Activated T-helper 1 cell treated with anti-CD3 and anti-CD28 coated beads, Interleukin-12 subunit alpha, Interleukin-12 subunit beta, Interleukin-2, Interleukin-4 antibody, amounts not matched to agents 30 ng/mL and 10 ng/mL and 1 ng/mL, durations not matched to agents 14 hours and 24 hours and 36 hours (primary cell): ENCODE data around the gene IGFBP6. TPM values are rescaled to one million over a fixed set of nuclear protein-coding genes. Genes with fewer than 3 reads are reported as not detected.

Experiments used
- DNase-seq: peaks from one replicate; pipeline ENCODE4 v3.0.0; 2021; ENCODE audit warnings: low spot score
- H3K27ac Mint-ChIP-seq: one replicate; pipeline ENCODE4 v1.8.0; 2021; ENCODE audit warnings: mild to moderate bottlenecking, mixed read lengths
- H3K27me3 Mint-ChIP-seq: one replicate; pipeline ENCODE4 v1.8.0; 2022; ENCODE audit warnings: mild to moderate bottlenecking, moderate library complexity, mixed read lengths; ENCODE audit not compliant: insufficient read depth
- H3K36me3 Mint-ChIP-seq: one replicate; pipeline ENCODE4 v1.8.0; 2021; ENCODE audit warnings: low read depth, mixed read lengths
- H3K4me1 Mint-ChIP-seq: one replicate; pipeline ENCODE4 v1.8.0; 2021; ENCODE audit warnings: low read depth, mixed read lengths
- H3K4me3 Mint-ChIP-seq: one replicate; pipeline ENCODE4 v1.8.0; 2021; ENCODE audit warnings: mild to moderate bottlenecking, moderate library complexity, mixed read lengths
- H3K9me3 Mint-ChIP-seq: one replicate; pipeline ENCODE4 v1.8.0; 2021; ENCODE audit warnings: mixed read lengths
- intact Hi-C: fragments of 100-400 bp; cut with micrococcal nuclease; formaldehyde crosslinking; loops from one replicate; pipeline ENCODE4 v1.15.1; 2024
- total RNA-seq: library from RNA; stranded (reverse); gene quantifications from 2 replicates; pipeline ENCODE4 v1.2.3, GENCODE V29; 2022

IGFBP6 gene
- total RNA-seq, 1 donor from 2014 or later = not detected

- intact Hi-C loops = no loop called here
- peaks cover 15% of the 10 kb centered on the region for H3K27me3 Mint-ChIP-seq
- no peak for DNase-seq
- no peaks in the 10 kb centered on the region for H3K4me1 Mint-ChIP-seq
- H3K27ac Mint-ChIP-seq = no peak overlapping the region
- H3K36me3 Mint-ChIP-seq = no peaks in the 10 kb centered on the region
- peaks cover 12% of the 10 kb centered on the region for H3K9me3 Mint-ChIP-seq
- H3K4me3 Mint-ChIP-seq = no peak overlapping the region
Measured at GRCh38 chr12:53133722-53134121, 36.3 kb downstream of the IGFBP6 start.

GRCh38 chr12:53143355-53143754, 45.9 kb downstream of the IGFBP6 start:
- no peak overlapping the region for H3K27ac Mint-ChIP-seq
- H3K9me3 Mint-ChIP-seq = peaks cover 5% of the 10 kb centered on the region
- intact Hi-C loops = no loop called here
- H3K4me1 Mint-ChIP-seq = no peaks in the 10 kb centered on the region
- no peaks in the 10 kb centered on the region for H3K36me3 Mint-ChIP-seq
- DNase-seq = no peak
- H3K27me3 Mint-ChIP-seq = peaks cover 11% of the 10 kb centered on the region
- no peak overlapping the region for H3K4me3 Mint-ChIP-seq

- intact Hi-C loops = no loop called here
- H3K36me3 Mint-ChIP-seq = no peaks in the 10 kb centered on the region
- no peak overlapping the region for H3K27ac Mint-ChIP-seq
- peaks cover 6% of the 10 kb centered on the region for H3K27me3 Mint-ChIP-seq
- no peaks in the 10 kb centered on the region for H3K9me3 Mint-ChIP-seq
- DNase-seq = no peak
- no peak overlapping the region for H3K4me3 Mint-ChIP-seq
- H3K4me1 Mint-ChIP-seq = no peaks in the 10 kb centered on the region
Measured at GRCh38 chr12:53145383-53146260, 48.2 kb downstream of the IGFBP6 start.

GRCh38 chr12:53147181-53147580, 49.7 kb downstream of the IGFBP6 start:
- no peak overlapping the region for H3K4me3 Mint-ChIP-seq
- no peaks in the 10 kb centered on the region for H3K36me3 Mint-ChIP-seq
- H3K27me3 Mint-ChIP-seq = peaks cover 5% of the 10 kb centered on the region
- no peaks in the 10 kb centered on the region for H3K9me3 Mint-ChIP-seq
- no peak overlapping the region for H3K27ac Mint-ChIP-seq
- no peaks in the 10 kb centered on the region for H3K4me1 Mint-ChIP-seq
- intact Hi-C loops = no loop called here
- no peak for DNase-seq

- no peaks in the 10 kb centered on the region for H3K9me3 Mint-ChIP-seq
- no peak overlapping the region for H3K4me3 Mint-ChIP-seq
- H3K4me1 Mint-ChIP-seq = no peaks in the 10 kb centered on the region
- H3K36me3 Mint-ChIP-seq = no peaks in the 10 kb centered on the region
- H3K27me3 Mint-ChIP-seq = peaks cover 4% of the 10 kb centered on the region
- no peak for DNase-seq
- intact Hi-C loops = no loop called here
- H3K27ac Mint-ChIP-seq = no peak overlapping the region
Measured at GRCh38 chr12:53147653-53148052, 50.2 kb downstream of the IGFBP6 start.

- Mint-ChIP-seq H3K9me3 (no peaks in the 10 kb centered on the region), H3K27ac (no peak overlapping the region), H3K27me3 (no peaks in the 10 kb centered on the region), H3K36me3 (no peaks in the 10 kb centered on the region), H3K4me3 (no peak overlapping the region), H3K4me1 (no peaks in the 10 kb centered on the region)
- intact Hi-C loops = loop anchor here (10.0 kb wide), 1 partner anchor 274 kb away; the partner anchor contains the start of gene AMHR2
- DNase-seq = no peak
Measured at GRCh38 chr12:53151039-53151438, 53.6 kb downstream of the IGFBP6 start.

Other genes starting within 250 kb of the IGFBP6 start
- gene KRT78, start 248.7 kb upstream of the IGFBP6 start, total RNA-seq = not detected in 2 replicates
- gene KRT8, start 192.6 kb upstream of the IGFBP6 start, total RNA-seq = 0.23 TPM in 1 of 2 replicates, not detected in the other
- 3.2 and 3.9 TPM in 2 replicates for gene KRT18, start 148.5 kb upstream of the IGFBP6 start, total RNA-seq
- gene EIF4B, start 91.2 kb upstream of the IGFBP6 start, total RNA-seq = 463 and 473 TPM in 2 replicates
- 2.7 and 3.1 TPM in 2 replicates for gene TNS2, start 47.6 kb upstream of the IGFBP6 start, total RNA-seq
- gene SPRYD3, start 18.3 kb upstream of the IGFBP6 start, total RNA-seq = 41.2 and 42.6 TPM in 2 replicates
- gene SOAT2, start 5.8 kb downstream of the IGFBP6 start, total RNA-seq = not detected in 2 replicates
- 48.1 and 52.8 TPM in 2 replicates for gene ZNF740, start 83.1 kb downstream of the IGFBP6 start, total RNA-seq
- gene CSAD, start 83.3 kb downstream of the IGFBP6 start, total RNA-seq = 21.7 and 22.6 TPM in 2 replicates
- gene ITGB7, start 109.6 kb downstream of the IGFBP6 start, total RNA-seq = 258 and 266 TPM in 2 replicates
- gene RARG, start 134.5 kb downstream of the IGFBP6 start, total RNA-seq = 58.6 and 61.6 TPM in 2 replicates
- gene ESPL1, start 170.6 kb downstream of the IGFBP6 start, total RNA-seq = 61.2 and 68.4 TPM in 2 replicates
- 344 and 350 TPM in 2 replicates for gene PFDN5, start 197.9 kb downstream of the IGFBP6 start, total RNA-seq
- 107 and 111 TPM in 2 replicates for gene MYG1, start 202.0 kb downstream of the IGFBP6 start, total RNA-seq
- 81.4 and 85.7 TPM in 2 replicates for gene AAAS, start 223.9 kb downstream of the IGFBP6 start, total RNA-seq
- gene SP7, start 238.7 kb downstream of the IGFBP6 start, total RNA-seq = not detected in 2 replicates